ENCODE measurements around the gene NSUN5.
A peak's percentile ranks its signal among the peaks of the same experiment; 100 is the strongest.
"Not testable (repeated sequence)": the region's sequence is repeated elsewhere in the genome, so short reads cannot be mapped to it uniquely, and the experiment has no call there.

Gene NSUN5

GRCh38 chr7:73324081-73324845, 15.6 kb upstream of the NSUN5 start:
- peak; percentile 35 for DNase-seq

GRCh38 chr7:73323434-73324080, 14.9 kb upstream of the NSUN5 start:
- DNase-seq = not testable (repeated sequence)

- DNase-seq = not testable (repeated sequence)
Measured at GRCh38 chr7:73320009-73320408, 11.4 kb upstream of the NSUN5 start.

- DNase-seq = not testable (repeated sequence)
Measured at GRCh38 chr7:73319541-73319940, 10.9 kb upstream of the NSUN5 start.

- DNase-seq = not testable (repeated sequence)
Measured at GRCh38 chr7:73318656-73319204, 10.1 kb upstream of the NSUN5 start.

GRCh38 chr7:73316521-73316920, 7.9 kb upstream of the NSUN5 start:
- no peak for DNase-seq

GRCh38 chr7:73314271-73314670, 5.6 kb upstream of the NSUN5 start:
- no peak for DNase-seq

- DNase-seq = no peak
Measured at GRCh38 chr7:73313521-73313906, 4.9 kb upstream of the NSUN5 start.

- no peak for DNase-seq
Measured at GRCh38 chr7:73312831-73313520, 4.3 kb upstream of the NSUN5 start.

GRCh38 chr7:73311421-73311820, 2.8 kb upstream of the NSUN5 start:
- DNase-seq = not testable (repeated sequence)

GRCh38 chr7:73308074-73308664, 457 bp downstream of the NSUN5 start:
- no peak for DNase-seq

- no peak for DNase-seq
Measured at GRCh38 chr7:73307436-73307835, 1.2 kb downstream of the NSUN5 start.

GRCh38 chr7:73304612-73305387, 3.8 kb downstream of the NSUN5 start:
- DNase-seq = not testable (repeated sequence)

- DNase-seq = no peak
Measured at GRCh38 chr7:73304071-73304470, 4.6 kb downstream of the NSUN5 start.

GRCh38 chr7:73303546-73303945, 5.1 kb downstream of the NSUN5 start:
- DNase-seq = no peak

GRCh38 chr7:73302846-73303245, 5.8 kb downstream of the NSUN5 start:
- DNase-seq = not testable (repeated sequence)

- DNase-seq = not testable (repeated sequence)
Measured at GRCh38 chr7:73301108-73301507, 7.5 kb downstream of the NSUN5 start.

GRCh38 chr7:73299812-73300211, 8.8 kb downstream of the NSUN5 start:
- DNase-seq = not testable (repeated sequence)

- not testable (repeated sequence) for DNase-seq
Measured at GRCh38 chr7:73297706-73298105, 10.9 kb downstream of the NSUN5 start.

- not testable (repeated sequence) for DNase-seq
Measured at GRCh38 chr7:73297235-73297634, 11.4 kb downstream of the NSUN5 start.

- not testable (repeated sequence) for DNase-seq
Measured at GRCh38 chr7:73277210-73277609, 31.4 kb downstream of the NSUN5 start.

- DNase-seq = not testable (repeated sequence)
Measured at GRCh38 chr7:73267813-73268212, 40.8 kb downstream of the NSUN5 start.

Measured in fibroblast of skin of right biceps (primary cell).